Measurements from ENCODE around the gene STN1. TPM values are rescaled to one million over a fixed set of nuclear protein-coding genes. Genes with fewer than 3 reads are reported as not detected.

STN1 gene
- polyA plus RNA-seq, 1 of the 3 experiments (the other 2 are of a cell fraction) = 22.1 TPM

DNA sequence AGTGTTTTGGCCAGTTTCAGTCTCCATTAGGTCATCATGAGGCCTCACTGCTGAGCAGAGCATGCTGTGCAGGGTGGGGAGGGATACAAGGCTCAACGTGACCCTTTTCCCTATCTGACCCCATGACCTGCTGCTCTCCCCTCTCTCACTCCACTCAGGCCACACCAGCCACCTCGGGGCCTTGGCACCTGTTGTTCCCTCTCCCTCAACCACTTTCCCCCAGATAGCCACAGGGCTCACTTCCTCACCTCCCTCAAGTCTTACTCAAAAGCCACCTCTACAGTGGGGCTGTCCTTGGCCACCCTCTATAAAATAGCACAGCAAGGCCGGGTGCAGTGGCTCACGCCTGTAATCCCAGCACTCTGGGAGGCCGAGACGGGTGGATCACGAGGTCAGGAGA, 76.5 kb downstream of the STN1 start:
- no peaks in the 10 kb centered on the region for H3K9me2 ChIP-seq
- peaks cover 14% of the 10 kb centered on the region for H3F3A ChIP-seq (replicated peaks; ENCODE audit: insufficient read depth)
- no peak overlapping the region for H2AFZ ChIP-seq (ENCODE audit: low read depth)
- DNase-seq = no peak
- 95% methylated on average over 7 of the region's 7 CpGs for WGBS (ENCODE audit: low lambda C conversion rate)
- H3K36me3 ChIP-seq (replicated peaks in 1 of 2; ENCODE audit: control insufficient read depth in 1 of 2, insufficient read depth in 2 of 2, low read length in 1 of 2) = no peaks in the 10 kb centered on the region
- no peaks in the 10 kb centered on the region for H3K27me3 ChIP-seq (ENCODE audit: insufficient read depth)
- no peak overlapping the region; a peak in 1 of 4 replicates for H3K27ac ChIP-seq (ENCODE audit: low read depth in 2 of 2, low read length in 1 of 2)
- ChIA-PET POLR2A (no interaction called here), CTCF (interaction anchor here (1.2 kb wide), 3 partner anchors 12 to 130 kb away, joined by 3 to 4 read pairs (median 3); no protein-coding TSS in a partner anchor)
- no peak overlapping the region for H3K4me3 ChIP-seq (ENCODE audit: low read depth in 2 of 2, low read length in 1 of 2)
- no peaks in the 10 kb centered on the region for H3K9me3 ChIP-seq
- TF ChIP-seq RXRA (IDR thresholded peaks at IDR 0.05; ENCODE audit: borderline replicate concordance, low read depth) (no peak), FOXM1 (IDR thresholded peaks at IDR 0.05; ENCODE audit: low read depth) (no peak)
- no peak overlapping the region for H3K4me2 ChIP-seq
- H4K20me1 ChIP-seq (ENCODE audit: insufficient read depth) = peaks cover 3% of the 10 kb centered on the region; the same call in 1 of the 2 replicates
- peaks cover 42 to 65% of the 10 kb centered on the region in 2 experiments for H3K4me1 ChIP-seq (ENCODE audit: control insufficient read depth in 1 of 2, insufficient read depth in 2 of 2, low read depth in 1 of 2, low read length in 1 of 2)
- peaks cover 63% of the 10 kb centered on the region for H3K79me2 ChIP-seq (ENCODE audit: insufficient read depth)
- H3K9ac ChIP-seq = no peak overlapping the region

DNA sequence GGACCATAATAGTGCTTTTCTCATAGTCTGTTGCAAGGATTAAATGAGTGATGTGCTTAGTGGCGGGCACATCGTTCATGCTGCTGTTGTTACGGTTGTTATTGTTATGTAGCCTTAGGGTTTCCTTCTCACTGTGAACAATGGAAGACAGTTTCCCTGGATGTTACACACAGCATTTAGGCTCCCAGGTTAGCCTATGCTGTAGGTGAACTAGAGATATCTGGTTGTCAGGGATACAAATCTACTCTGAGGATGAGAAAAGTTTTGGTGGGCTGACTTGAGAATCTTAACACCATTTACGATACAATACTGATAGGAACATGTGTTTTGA, 77.3 kb downstream of the STN1 start:
- no peaks in the 10 kb centered on the region for H3K9me2 ChIP-seq
- no peak overlapping the region for H3K4me2 ChIP-seq
- H3F3A ChIP-seq (replicated peaks; ENCODE audit: insufficient read depth) = peaks cover 14% of the 10 kb centered on the region
- DNase-seq = no peak
- POLR2A ChIA-PET = no interaction called here
- CTCF ChIA-PET = interaction anchor here (1.2 to 2.7 kb wide), 2 partner anchors 14 to 129 kb away, joined by 3 to 11 read pairs; no protein-coding TSS in a partner anchor
- no peak overlapping the region for H2AFZ ChIP-seq (ENCODE audit: low read depth)
- H3K4me1 ChIP-seq (ENCODE audit: control insufficient read depth in 1 of 2, insufficient read depth in 2 of 2, low read depth in 1 of 2, low read length in 1 of 2) = peaks cover 39 to 62% of the 10 kb centered on the region in 2 experiments
- H3K27me3 ChIP-seq (ENCODE audit: insufficient read depth) = no peaks in the 10 kb centered on the region
- no peaks in the 10 kb centered on the region for H3K36me3 ChIP-seq (replicated peaks in 1 of 2; ENCODE audit: control insufficient read depth in 1 of 2, insufficient read depth in 2 of 2, low read length in 1 of 2)
- H4K20me1 ChIP-seq (ENCODE audit: insufficient read depth) = peaks cover 3% of the 10 kb centered on the region; the same call in 1 of the 2 replicates
- H3K9ac ChIP-seq = no peak overlapping the region
- H3K4me3 ChIP-seq (ENCODE audit: low read depth in 2 of 2, low read length in 1 of 2) = no peak overlapping the region
- 94% methylated on average over 4 of the region's 4 CpGs for WGBS (ENCODE audit: low lambda C conversion rate)
- H3K9me3 ChIP-seq = no peaks in the 10 kb centered on the region
- H3K27ac ChIP-seq (ENCODE audit: low read depth in 2 of 2, low read length in 1 of 2) = peak overlapping the region in 1 of 2 experiments; percentile 72; a peak in 2 of 4 replicates
- H3K79me2 ChIP-seq (ENCODE audit: insufficient read depth) = peaks cover 55% of the 10 kb centered on the region
- TF ChIP-seq SMC3 (IDR thresholded peaks at IDR 0.05; ENCODE audit: low read depth, low read length) (no peak), GABPA (IDR thresholded peaks at IDR 0.05; ENCODE audit: low read depth) (no peak), RFX5 (IDR thresholded peaks at IDR 0.05; ENCODE audit: low read length) (no peak), RXRA (IDR thresholded peaks at IDR 0.05; ENCODE audit: borderline replicate concordance, low read depth) (no peak), YY1 (IDR thresholded peaks at IDR 0.05; ENCODE audit: low read depth) (no peak), MEF2A (IDR thresholded peaks at IDR 0.05; ENCODE audit: borderline replicate concordance, low read depth) (no peak), RCOR1 (IDR thresholded peaks at IDR 0.05; ENCODE audit: low read length) (no peak), NFIC (IDR thresholded peaks at IDR 0.05; ENCODE audit: borderline replicate concordance) (no peak), ELF1 (IDR thresholded peaks at IDR 0.05) (no peak)
- TF ChIP-seq, protein P1, sequence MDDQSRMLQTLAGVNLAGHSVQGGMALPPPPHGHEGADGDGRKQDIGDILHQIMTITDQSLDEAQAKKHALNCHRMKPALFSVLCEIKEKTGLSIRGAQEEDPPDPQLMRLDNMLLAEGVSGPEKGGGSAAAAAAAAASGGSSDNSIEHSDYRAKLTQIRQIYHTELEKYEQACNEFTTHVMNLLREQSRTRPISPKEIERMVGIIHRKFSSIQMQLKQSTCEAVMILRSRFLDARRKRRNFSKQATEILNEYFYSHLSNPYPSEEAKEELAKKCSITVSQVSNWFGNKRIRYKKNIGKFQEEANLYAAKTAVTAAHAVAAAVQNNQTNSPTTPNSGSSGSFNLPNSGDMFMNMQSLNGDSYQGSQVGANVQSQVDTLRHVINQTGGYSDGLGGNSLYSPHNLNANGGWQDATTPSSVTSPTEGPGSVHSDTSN (IDR thresholded peaks at IDR 0.05) = no peak
- TF ChIP-seq, protein P2, sequence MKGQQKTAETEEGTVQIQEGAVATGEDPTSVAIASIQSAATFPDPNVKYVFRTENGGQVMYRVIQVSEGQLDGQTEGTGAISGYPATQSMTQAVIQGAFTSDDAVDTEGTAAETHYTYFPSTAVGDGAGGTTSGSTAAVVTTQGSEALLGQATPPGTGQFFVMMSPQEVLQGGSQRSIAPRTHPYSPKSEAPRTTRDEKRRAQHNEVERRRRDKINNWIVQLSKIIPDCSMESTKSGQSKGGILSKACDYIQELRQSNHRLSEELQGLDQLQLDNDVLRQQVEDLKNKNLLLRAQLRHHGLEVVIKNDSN (IDR thresholded peaks at IDR 0.05; ENCODE audit: borderline replicate concordance, low read depth) = no peak
- TF ChIP-seq, protein P3, sequence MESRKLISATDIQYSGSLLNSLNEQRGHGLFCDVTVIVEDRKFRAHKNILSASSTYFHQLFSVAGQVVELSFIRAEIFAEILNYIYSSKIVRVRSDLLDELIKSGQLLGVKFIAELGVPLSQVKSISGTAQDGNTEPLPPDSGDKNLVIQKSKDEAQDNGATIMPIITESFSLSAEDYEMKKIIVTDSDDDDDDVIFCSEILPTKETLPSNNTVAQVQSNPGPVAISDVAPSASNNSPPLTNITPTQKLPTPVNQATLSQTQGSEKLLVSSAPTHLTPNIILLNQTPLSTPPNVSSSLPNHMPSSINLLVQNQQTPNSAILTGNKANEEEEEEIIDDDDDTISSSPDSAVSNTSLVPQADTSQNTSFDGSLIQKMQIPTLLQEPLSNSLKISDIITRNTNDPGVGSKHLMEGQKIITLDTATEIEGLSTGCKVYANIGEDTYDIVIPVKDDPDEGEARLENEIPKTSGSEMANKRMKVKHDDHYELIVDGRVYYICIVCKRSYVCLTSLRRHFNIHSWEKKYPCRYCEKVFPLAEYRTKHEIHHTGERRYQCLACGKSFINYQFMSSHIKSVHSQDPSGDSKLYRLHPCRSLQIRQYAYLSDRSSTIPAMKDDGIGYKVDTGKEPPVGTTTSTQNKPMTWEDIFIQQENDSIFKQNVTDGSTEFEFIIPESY (IDR thresholded peaks at IDR 0.05; ENCODE audit: borderline replicate concordance, low read depth) = no peak
